GM19395 (cell line): ENCODE measurements around the gene KYNU.
A peak's percentile ranks its signal among the peaks of the same experiment; 100 is the strongest.
"Not testable (repeated sequence)": the region's sequence is repeated elsewhere in the genome, so short reads cannot be mapped to it uniquely, and the experiment has no call there.

Experiments
- ATAC-seq: cut with Tn5 transposase; IDR thresholded peaks from one replicate; pipeline ENCODE4 v1.9.1; 2021; ENCODE audit warnings: mild to moderate bottlenecking, moderate library complexity; ENCODE audit not compliant: unreplicated experiment

Gene KYNU

GRCh38 chr2:142870526-142870925, 6.9 kb upstream of the KYNU start:
- ATAC-seq = no peak

- no peak for ATAC-seq
These were observed 6.1 kb upstream of the KYNU start for GRCh38 chr2:142871396-142871795.

- no peak for ATAC-seq
These were observed 4.4 kb upstream of the KYNU start for GRCh38 chr2:142872882-142873724.

GRCh38 chr2:142873831-142874287, 3.6 kb upstream of the KYNU start:
- no peak for ATAC-seq

- no peak for ATAC-seq
These were observed 3.1 kb upstream of the KYNU start for GRCh38 chr2:142874293-142874814.

GRCh38 chr2:142875010-142875409, 2.5 kb upstream of the KYNU start:
- ATAC-seq = no peak

GRCh38 chr2:142875652-142876051, 1.8 kb upstream of the KYNU start:
- ATAC-seq = no peak

GRCh38 chr2:142876423-142876822, 1.0 kb upstream of the KYNU start:
- no peak for ATAC-seq

- peak; percentile 43 for ATAC-seq
These were observed 691 bp downstream of the KYNU start for GRCh38 chr2:142878031-142878678.

- no peak for ATAC-seq
These were observed 1.7 kb downstream of the KYNU start for GRCh38 chr2:142879151-142879550.

- ATAC-seq = no peak
These were observed 2.8 kb downstream of the KYNU start for GRCh38 chr2:142880279-142880678.

- ATAC-seq = no peak
These were observed 4.2 kb downstream of the KYNU start for GRCh38 chr2:142881619-142882018.

GRCh38 chr2:142882500-142882899, 5.0 kb downstream of the KYNU start:
- ATAC-seq = not testable (repeated sequence)

GRCh38 chr2:142883526-142883925, 6.1 kb downstream of the KYNU start:
- peak; percentile 45 for ATAC-seq

- no peak for ATAC-seq
These were observed 8.1 kb downstream of the KYNU start for GRCh38 chr2:142885543-142885942.

GRCh38 chr2:142892715-142893114, 15.3 kb downstream of the KYNU start:
- peak; percentile 99 for ATAC-seq

- ATAC-seq = no peak
These were observed 15.8 kb downstream of the KYNU start for GRCh38 chr2:142893241-142893640.

- no peak for ATAC-seq
These were observed 20.3 kb downstream of the KYNU start for GRCh38 chr2:142897807-142898206.

GRCh38 chr2:142900327-142900726, 22.9 kb downstream of the KYNU start:
- ATAC-seq = not testable (repeated sequence)

- ATAC-seq = no peak
These were observed 24.3 kb downstream of the KYNU start for GRCh38 chr2:142901780-142902179.

GRCh38 chr2:142903726-142904125, 26.3 kb downstream of the KYNU start:
- ATAC-seq = not testable (repeated sequence)

- no peak for ATAC-seq
These were observed 30.2 kb downstream of the KYNU start for GRCh38 chr2:142907653-142908052.
